Measurements from ENCODE around the gene TMEM178B. TPM values are rescaled to one million over a fixed set of nuclear protein-coding genes. Genes with fewer than 3 reads are reported as not detected.

Gene TMEM178B
- total RNA-seq, 1 donor from 2014 or later = 0.68 TPM

DNA sequence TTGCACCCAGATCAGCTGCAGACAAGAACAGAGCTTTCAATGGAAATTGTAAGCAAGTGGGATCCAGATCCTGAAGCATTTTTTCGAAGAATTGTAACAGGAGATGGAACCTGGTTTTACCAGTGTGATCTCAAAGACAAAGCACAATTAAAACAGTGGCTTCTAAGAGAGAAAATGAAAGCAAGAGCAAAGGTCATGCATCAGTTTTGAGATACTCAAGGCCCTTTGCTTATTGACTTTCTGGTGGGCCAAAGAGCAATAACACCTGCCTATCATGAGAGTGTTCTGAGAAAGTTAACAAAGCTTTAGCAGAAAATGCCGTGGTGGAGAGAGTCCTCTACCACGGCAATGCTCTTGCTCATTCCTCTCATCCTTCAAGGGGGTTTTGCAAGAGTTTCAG is 194.8 kb downstream of the TMEM178B start:
- Mint-ChIP-seq H3K4me1 (peaks cover 7% of the 10 kb centered on the region), H3K4me3 (no peak overlapping the region), H3K36me3 (ENCODE audit: low read depth) (no peaks in the 10 kb centered on the region), H3K9me3 (peaks cover 6% of the 10 kb centered on the region), H3K27ac (no peak overlapping the region), H3K27me3 (peaks cover 4% of the 10 kb centered on the region)
- intact Hi-C loops (cut with micrococcal nuclease) = no loop called here
- DNase-seq = no peak

DNA sequence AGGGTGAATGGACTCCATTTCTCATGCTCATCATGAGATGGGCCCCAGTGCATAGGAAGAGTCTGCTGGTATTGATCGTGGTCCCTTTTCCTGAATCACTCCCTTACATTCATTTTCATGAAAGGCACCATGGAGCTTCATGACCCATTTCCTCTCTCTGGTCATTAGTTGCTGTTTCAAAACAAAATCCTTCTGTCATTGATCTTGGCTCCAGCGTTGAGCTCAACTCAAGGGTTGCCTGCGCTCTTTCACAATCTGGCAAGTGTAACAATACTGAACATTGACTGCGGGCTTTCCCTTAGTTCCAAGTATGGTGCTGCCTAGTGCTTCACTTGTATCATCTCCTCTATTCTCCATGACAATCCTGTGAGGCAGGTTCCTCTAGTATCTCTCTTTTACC is 197.6 kb downstream of the TMEM178B start:
- H3K9me3 Mint-ChIP-seq = no peaks in the 10 kb centered on the region
- H3K4me1 Mint-ChIP-seq = no peaks in the 10 kb centered on the region
- no peak for DNase-seq
- H3K4me3 Mint-ChIP-seq = no peak overlapping the region
- intact Hi-C loops (cut with micrococcal nuclease) = no loop called here
- H3K36me3 Mint-ChIP-seq (ENCODE audit: low read depth) = no peaks in the 10 kb centered on the region
- no peak overlapping the region for H3K27ac Mint-ChIP-seq
- H3K27me3 Mint-ChIP-seq = peaks cover 1% of the 10 kb centered on the region

DNA sequence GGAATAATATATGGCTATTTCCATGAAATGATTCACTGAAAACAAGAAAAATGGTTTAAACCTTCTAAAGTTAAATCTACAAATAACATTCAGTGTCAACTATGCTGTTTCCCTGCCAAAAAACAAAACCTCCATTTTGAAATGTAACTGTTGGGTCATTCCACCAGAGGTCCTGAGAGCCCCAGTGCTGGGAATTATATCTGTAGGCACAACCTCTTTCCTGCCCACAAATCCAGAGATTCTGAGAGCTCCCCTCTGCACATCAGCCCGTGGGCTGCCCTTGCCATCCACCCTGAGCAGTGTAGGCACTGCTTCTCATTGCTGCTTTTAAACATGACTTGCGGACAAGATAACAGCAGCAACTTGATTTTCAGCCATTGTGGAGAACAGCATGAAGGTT is 198.6 kb downstream of the TMEM178B start:
- no peak for DNase-seq

DNA sequence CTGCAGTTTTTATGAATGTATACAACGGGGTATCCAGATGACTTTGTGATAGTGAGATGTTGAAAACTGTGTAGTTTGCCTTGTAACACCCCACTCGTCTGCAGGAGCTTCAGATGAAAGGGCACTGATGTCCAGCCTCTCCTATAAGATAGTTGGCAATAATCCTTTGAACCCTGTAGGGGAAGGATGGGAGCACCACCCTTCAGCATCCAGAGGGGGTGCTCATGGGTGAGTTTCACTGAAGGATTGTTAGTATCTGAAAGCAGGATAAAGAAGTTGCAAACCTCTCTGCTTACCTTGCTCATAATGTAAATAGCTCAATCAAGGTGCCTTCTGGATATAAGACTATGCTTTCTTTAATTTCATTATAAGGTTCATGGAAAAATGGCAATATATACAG is 201.5 kb downstream of the TMEM178B start:
- no peak for DNase-seq
- Mint-ChIP-seq H3K36me3 (ENCODE audit: low read depth) (no peaks in the 10 kb centered on the region), H3K27ac (no peak overlapping the region), H3K4me1 (no peaks in the 10 kb centered on the region), H3K9me3 (no peaks in the 10 kb centered on the region), H3K4me3 (no peak overlapping the region), H3K27me3 (no peaks in the 10 kb centered on the region)
- intact Hi-C loops (cut with micrococcal nuclease) = no loop called here

More for the DNA sequence above, 198.6 kb downstream of the TMEM178B start:
- Mint-ChIP-seq H3K36me3 (ENCODE audit: low read depth) (no peaks in the 10 kb centered on the region), H3K4me1 (no peaks in the 10 kb centered on the region), H3K27me3 (peaks cover 1% of the 10 kb centered on the region), H3K27ac (no peak overlapping the region), H3K9me3 (no peaks in the 10 kb centered on the region), H3K4me3 (no peak overlapping the region)
- intact Hi-C loops (cut with micrococcal nuclease) = no loop called here

DNA sequence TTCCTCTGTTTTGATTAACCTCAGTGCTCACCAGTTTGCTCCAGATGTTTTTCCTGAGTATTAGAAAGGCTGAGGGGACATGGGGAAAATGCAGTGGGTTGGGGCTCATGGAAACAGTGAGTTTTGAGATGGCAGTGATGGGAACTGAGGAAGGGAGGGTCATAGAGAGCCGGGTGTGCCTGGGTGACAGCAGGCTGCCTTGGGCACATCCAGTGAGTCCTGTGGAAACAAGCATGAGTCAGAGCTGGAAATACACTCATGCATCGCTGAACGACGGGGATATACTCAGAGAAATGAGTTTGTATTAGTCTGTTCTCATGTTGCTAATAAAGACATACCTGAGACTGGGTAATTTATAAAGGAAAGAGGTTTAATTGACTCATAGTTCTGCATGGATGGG is 202.2 kb downstream of the TMEM178B start:
- no peak overlapping the region for H3K27ac Mint-ChIP-seq
- no peaks in the 10 kb centered on the region for H3K4me1 Mint-ChIP-seq
- no peak for DNase-seq
- intact Hi-C loops (cut with micrococcal nuclease) = no loop called here
- H3K4me3 Mint-ChIP-seq = no peak overlapping the region
- H3K27me3 Mint-ChIP-seq = no peaks in the 10 kb centered on the region
- H3K36me3 Mint-ChIP-seq (ENCODE audit: low read depth) = no peaks in the 10 kb centered on the region
- H3K9me3 Mint-ChIP-seq = no peaks in the 10 kb centered on the region

DNA sequence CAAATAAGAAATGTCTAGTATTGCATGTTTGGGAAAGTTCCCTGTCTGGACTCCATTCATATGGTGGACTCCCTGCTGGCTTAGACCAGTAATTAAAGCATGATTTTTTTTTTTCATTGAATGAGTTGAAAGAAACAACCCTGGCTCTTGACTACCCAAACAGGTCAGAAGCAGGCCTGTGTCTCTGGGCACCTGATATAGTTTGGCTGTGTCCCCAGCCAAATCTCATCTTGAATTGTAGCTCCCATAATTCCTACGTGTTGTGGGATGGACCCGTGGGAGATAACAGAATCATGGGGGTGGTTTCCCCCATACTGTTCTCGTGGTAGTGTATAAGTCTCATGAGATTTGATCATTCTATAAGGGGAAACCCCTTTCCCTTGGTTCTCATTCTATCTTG is 206.2 kb downstream of the TMEM178B start:
- no peak for DNase-seq
- Mint-ChIP-seq H3K9me3 (no peaks in the 10 kb centered on the region), H3K4me1 (peaks cover 5% of the 10 kb centered on the region), H3K4me3 (no peak overlapping the region), H3K36me3 (ENCODE audit: low read depth) (no peaks in the 10 kb centered on the region), H3K27ac (no peak overlapping the region), H3K27me3 (peaks cover 7% of the 10 kb centered on the region)
- intact Hi-C loops (cut with micrococcal nuclease) = no loop called here

DNA sequence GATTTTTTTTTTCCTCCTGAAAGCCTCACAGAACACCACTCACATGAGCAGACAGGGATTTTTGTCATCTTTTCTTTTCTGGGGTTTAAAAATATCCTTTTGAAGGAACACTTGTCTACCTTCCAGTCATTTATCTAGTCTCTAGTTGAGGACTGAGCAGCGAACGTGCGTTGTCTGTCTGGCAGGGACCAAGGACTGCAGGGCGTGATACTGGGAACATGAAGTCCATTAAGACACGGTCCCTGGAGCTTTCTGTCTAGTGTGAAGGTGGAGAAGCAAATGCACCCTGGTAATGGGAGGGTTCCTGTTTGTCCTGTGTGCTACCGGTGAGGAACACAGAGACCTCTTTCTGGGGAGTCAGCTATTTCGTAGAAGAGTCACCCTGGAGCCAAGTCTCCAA is 207.4 kb downstream of the TMEM178B start:
- no peak for DNase-seq
- no peaks in the 10 kb centered on the region for H3K36me3 Mint-ChIP-seq (ENCODE audit: low read depth)
- no peak overlapping the region for H3K27ac Mint-ChIP-seq
- peaks cover 7% of the 10 kb centered on the region for H3K27me3 Mint-ChIP-seq
- peaks cover 5% of the 10 kb centered on the region for H3K4me1 Mint-ChIP-seq
- intact Hi-C loops (cut with micrococcal nuclease) = no loop called here
- no peaks in the 10 kb centered on the region for H3K9me3 Mint-ChIP-seq
- no peak overlapping the region for H3K4me3 Mint-ChIP-seq

DNA sequence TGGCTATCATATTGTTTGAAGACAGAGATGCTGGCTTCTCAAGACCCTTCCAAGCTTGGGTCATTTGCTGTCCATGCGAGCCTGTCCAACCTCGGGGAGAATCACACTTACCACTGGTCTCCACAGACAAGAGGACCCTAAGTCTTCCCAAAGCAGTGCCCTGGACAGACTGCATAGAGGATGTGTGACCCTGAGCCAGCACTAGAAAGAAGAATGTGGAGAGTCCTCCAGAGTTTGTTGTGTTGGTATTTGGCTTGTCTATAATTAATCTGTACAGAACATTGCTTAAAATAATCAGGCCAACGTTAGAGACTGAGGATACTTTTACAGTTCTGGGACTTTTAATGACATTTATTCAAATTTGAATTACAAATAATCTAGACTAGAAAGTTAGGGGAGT is 212.7 kb downstream of the TMEM178B start:
- no peaks in the 10 kb centered on the region for H3K36me3 Mint-ChIP-seq (ENCODE audit: low read depth)
- no peak for DNase-seq
- intact Hi-C loops (cut with micrococcal nuclease) = no loop called here
- H3K4me1 Mint-ChIP-seq = peaks cover 5% of the 10 kb centered on the region
- no peak overlapping the region for H3K4me3 Mint-ChIP-seq
- peaks cover 16% of the 10 kb centered on the region for H3K27me3 Mint-ChIP-seq
- H3K27ac Mint-ChIP-seq = no peak overlapping the region
- no peaks in the 10 kb centered on the region for H3K9me3 Mint-ChIP-seq

DNA sequence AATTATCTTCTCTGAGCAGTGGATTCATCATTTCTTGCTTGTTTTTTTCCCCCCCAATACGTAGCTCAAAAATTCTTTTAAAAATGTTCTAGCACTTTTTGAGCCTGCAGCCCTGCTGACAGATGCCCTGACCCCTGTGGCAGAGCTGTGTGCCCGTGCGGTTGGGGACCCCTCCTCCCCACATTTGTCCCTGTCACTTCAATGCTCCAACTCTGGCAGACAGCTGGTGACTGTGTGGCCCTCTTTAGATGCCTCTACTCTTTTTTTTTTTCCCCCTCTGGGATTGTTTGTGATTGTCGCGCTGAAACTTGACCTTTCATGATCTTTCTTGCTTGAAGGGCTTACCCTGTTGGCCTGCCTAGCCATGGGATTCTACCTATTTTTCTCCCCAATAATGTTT is 214.1 kb downstream of the TMEM178B start:
- intact Hi-C loops (cut with micrococcal nuclease) = no loop called here
- Mint-ChIP-seq H3K27ac (no peak overlapping the region), H3K4me3 (no peak overlapping the region), H3K9me3 (peaks cover 4% of the 10 kb centered on the region), H3K27me3 (peaks cover 16% of the 10 kb centered on the region), H3K36me3 (ENCODE audit: low read depth) (no peaks in the 10 kb centered on the region), H3K4me1 (peaks cover 5% of the 10 kb centered on the region)
- DNase-seq = no peak

DNA sequence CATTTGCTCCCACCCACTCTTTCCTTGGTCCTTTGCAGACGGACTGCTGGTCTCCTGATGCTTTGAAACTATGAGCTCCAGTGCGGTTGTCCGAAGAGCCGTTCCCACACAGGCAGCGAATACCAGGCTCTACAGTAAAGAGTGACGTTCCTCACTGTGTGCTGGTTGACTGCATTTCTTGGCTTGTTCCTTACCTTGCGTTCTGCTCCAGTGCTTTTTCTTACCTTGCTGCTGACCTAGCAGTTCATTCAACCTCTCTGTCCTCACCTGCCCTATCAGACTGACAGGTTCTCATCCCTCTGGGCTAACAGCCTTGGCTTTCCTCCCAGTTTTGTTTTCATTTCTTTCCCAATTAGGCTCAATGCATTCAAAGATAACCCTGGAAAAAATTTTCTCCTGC is 214.8 kb downstream of the TMEM178B start:
- peaks cover 4% of the 10 kb centered on the region for H3K9me3 Mint-ChIP-seq
- no peak for DNase-seq
- H3K36me3 Mint-ChIP-seq (ENCODE audit: low read depth) = no peaks in the 10 kb centered on the region
- H3K27me3 Mint-ChIP-seq = peaks cover 14% of the 10 kb centered on the region
- peaks cover under 1% of the 10 kb centered on the region for H3K4me1 Mint-ChIP-seq
- H3K4me3 Mint-ChIP-seq = no peak overlapping the region
- intact Hi-C loops (cut with micrococcal nuclease) = no loop called here
- H3K27ac Mint-ChIP-seq = no peak overlapping the region

DNA sequence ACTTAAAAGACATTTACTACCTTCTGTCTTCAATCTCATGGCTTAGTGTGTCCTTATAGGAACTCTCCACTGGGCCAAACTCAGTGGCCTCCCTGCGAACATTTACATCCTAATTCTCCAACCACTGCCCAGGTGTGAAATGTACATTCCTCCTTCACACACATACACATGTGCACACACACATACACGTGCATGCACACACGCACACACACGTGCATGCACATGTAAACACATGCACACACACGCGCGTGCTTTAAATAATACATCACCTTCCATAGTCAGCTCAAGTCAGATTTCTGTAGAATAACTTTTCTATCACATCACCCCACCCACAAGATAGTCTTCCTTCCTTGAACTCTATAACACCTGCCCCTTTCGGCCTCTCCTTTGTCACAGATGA is 216.5 kb downstream of the TMEM178B start:
- no peaks in the 10 kb centered on the region for H3K36me3 Mint-ChIP-seq (ENCODE audit: low read depth)
- intact Hi-C loops (cut with micrococcal nuclease) = no loop called here
- H3K4me3 Mint-ChIP-seq = no peak overlapping the region
- H3K4me1 Mint-ChIP-seq = no peaks in the 10 kb centered on the region
- no peak for DNase-seq
- peaks cover 4% of the 10 kb centered on the region for H3K9me3 Mint-ChIP-seq
- peaks cover 14% of the 10 kb centered on the region for H3K27me3 Mint-ChIP-seq
- no peak overlapping the region for H3K27ac Mint-ChIP-seq

DNA sequence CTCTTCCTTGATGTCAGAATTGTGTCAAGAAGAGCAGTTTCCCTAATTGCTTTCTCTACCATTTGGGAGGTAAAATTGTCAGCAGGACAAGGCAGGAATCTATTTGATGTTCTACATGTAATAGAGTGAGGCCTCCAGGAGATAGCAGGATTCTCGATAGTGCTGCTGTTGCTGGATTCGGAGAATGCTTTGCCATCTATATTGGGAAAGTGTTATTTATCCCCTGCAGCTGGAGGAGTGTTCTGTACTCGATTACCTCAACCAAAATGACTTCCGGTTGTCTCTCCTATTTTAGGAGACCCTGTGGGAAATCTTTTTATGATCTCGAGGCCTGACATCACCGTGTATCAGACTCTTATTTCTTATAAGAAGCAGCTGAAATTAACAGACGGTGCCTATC is 217.1 kb downstream of the TMEM178B start:
- peaks cover 4% of the 10 kb centered on the region for H3K9me3 Mint-ChIP-seq
- intact Hi-C loops (cut with micrococcal nuclease) = no loop called here
- peaks cover 14% of the 10 kb centered on the region for H3K27me3 Mint-ChIP-seq
- H3K4me1 Mint-ChIP-seq = no peaks in the 10 kb centered on the region
- no peak overlapping the region for H3K4me3 Mint-ChIP-seq
- no peak for DNase-seq
- H3K27ac Mint-ChIP-seq = no peak overlapping the region
- H3K36me3 Mint-ChIP-seq (ENCODE audit: low read depth) = no peaks in the 10 kb centered on the region

DNA sequence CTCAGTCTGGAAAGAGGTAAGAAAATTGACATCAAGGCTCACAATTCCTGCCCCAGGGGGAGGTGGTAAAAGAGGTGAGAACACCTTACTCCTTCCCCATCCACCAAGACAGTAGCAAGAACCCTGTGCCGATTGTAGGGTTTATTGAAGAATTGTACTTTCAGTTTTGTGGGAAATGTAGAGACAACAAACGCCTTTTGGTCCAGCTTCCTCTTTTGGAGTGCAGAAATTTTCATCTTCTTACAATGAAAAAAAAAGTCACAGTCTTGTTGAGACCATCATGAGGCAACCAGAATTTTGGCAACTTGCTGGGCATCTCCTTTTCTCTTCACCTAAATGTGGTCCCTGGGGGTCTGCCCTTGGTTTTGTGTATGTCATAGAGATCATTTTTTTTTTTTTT is 217.7 kb downstream of the TMEM178B start:
- no peaks in the 10 kb centered on the region for H3K4me1 Mint-ChIP-seq
- H3K27me3 Mint-ChIP-seq = peaks cover 15% of the 10 kb centered on the region
- intact Hi-C loops (cut with micrococcal nuclease) = no loop called here
- DNase-seq = no peak
- H3K9me3 Mint-ChIP-seq = peaks cover 4% of the 10 kb centered on the region
- no peak overlapping the region for H3K4me3 Mint-ChIP-seq
- H3K36me3 Mint-ChIP-seq (ENCODE audit: low read depth) = no peaks in the 10 kb centered on the region
- no peak overlapping the region for H3K27ac Mint-ChIP-seq

DNA sequence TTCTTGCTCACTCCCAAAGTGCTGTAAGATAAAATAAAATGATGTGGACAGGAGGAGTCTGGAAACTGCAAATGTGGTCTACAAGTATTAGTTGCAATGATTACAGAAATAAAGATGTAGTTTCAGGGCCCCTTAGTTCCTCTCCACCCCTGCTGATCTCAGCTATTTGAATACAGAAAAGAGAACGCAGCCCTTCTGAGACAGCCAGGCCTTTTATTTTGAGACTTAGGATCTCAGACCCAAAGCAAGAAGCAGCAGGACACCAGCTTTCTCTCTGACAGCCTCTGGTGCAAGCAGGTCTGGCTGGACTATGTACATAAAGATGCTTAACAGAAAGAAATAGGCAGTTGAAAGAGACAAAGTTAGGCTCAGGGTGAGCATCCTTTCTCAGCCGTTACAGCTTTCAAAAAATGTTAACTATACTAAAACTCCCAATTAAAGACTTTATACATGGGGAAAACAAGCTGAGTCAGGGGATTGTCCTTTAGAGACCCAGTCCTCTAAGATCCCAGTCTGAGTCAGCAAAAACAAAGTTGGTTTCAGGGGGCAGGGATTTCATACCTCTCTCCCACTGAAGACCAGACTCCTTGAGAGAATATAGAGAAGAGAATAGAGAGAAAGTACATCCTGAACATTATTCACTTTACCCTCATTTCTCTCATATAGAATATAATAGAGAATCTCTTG is 220.4 kb downstream of the TMEM178B start:
- Mint-ChIP-seq H3K27ac (no peak overlapping the region), H3K9me3 (peaks cover 8% of the 10 kb centered on the region), H3K4me1 (no peaks in the 10 kb centered on the region)

DNA sequence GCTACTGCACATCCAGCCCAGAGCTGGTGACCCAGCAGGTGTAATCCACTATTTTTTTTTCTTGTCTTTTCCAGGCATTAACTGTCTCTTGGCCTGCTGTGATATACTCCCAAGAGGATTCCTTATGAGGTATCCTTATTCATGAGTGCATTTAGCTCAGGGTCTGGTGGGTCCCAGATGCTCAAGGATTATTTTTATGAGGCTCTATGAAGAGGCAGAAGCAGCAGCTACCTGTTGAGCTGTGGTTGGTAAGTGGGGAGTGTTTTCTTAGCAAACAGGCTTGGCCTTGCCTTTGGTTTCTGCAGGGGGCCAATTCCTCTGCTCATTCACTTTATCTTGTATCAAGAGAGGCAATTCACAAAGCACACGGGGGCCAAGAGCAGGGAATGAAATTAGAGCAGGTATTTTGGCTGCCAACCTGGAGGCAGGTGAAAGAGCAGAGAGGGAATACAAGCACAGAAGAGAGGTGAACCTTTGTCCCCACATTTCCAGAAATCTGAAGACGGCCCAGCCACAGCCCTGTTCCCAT is 221.6 kb downstream of the TMEM178B start:
- intact Hi-C loops (cut with micrococcal nuclease) = no loop called here
- Mint-ChIP-seq H3K36me3 (ENCODE audit: low read depth) (no peaks in the 10 kb centered on the region), H3K27ac (no peak overlapping the region), H3K4me1 (no peaks in the 10 kb centered on the region), H3K4me3 (no peak overlapping the region), H3K9me3 (peaks cover 8% of the 10 kb centered on the region), H3K27me3 (peaks cover 8% of the 10 kb centered on the region)
- DNase-seq = no peak

More for the DNA sequence above, 220.4 kb downstream of the TMEM178B start:
- intact Hi-C loops (cut with micrococcal nuclease) = no loop called here
- Mint-ChIP-seq H3K27me3 (peaks cover 8% of the 10 kb centered on the region), H3K36me3 (ENCODE audit: low read depth) (no peaks in the 10 kb centered on the region), H3K4me3 (no peak overlapping the region)
- DNase-seq = no peak

Data from activated CD4-positive, alpha-beta T cell treated with anti-CD3 and anti-CD28 coated beads, Interleukin-2, amount 10 ng/mL, durations not matched to agents 24 days and 14 days (primary cell).